Pancreas (tissue), 10 donors: Measurements from ENCODE around the gene OSBPL3. TPM values are rescaled to one million over a fixed set of nuclear protein-coding genes. Genes with fewer than 3 reads are reported as not detected.
A peak's percentile ranks its signal among the peaks of the same experiment; 100 is the strongest.

Source experiments
- ATAC-seq, 4 donors: fragments of 200-7000 bp; cut with Tn5 transposase; one replicate each; pipeline versions ENCODE4 v1.8.0 to v1.9.1; 2020; ENCODE audit warnings: mild to moderate bottlenecking in 4 of 4, moderate library complexity in 4 of 4
- DNase-seq, 6 donors: peaks; one replicate each; pipeline ENCODE4 v3.0.0-alpha.2; 2020
- FAIRE-seq: peaks from 2 replicates; lab custom pipeline; 2012; peaks lifted over from hg19 to GRCh38; lab: Jason Lieb, UNC
- H3K27ac ChIP-seq, 4 donors: fragments of 200-600 bp; sonication (generic); 1 replicate in 3 of 4; 2 replicates in 1 of 4; pipeline versions ENCODE4 v1.5.0 to v1.8.0; 2020
- H3K27me3 ChIP-seq, 4 donors: fragments of 200-600 bp; one replicate each; pipeline ENCODE4 v1.8.0; 2021
- H3K36me3 ChIP-seq, 3 donors: fragments of 200-600 bp; sonication (generic) in 1 of 3; one replicate each; pipeline versions ENCODE4 v1.5.0 to v1.8.0; 2020 to 2021
- H3K4me1 ChIP-seq, 3 donors: fragments of 200-600 bp; one replicate each; pipeline ENCODE4 v1.8.0; 2021
- H3K4me3 ChIP-seq, 4 donors: fragments of 200-600 bp; sonication (generic) in 2 of 4; one replicate each; pipeline versions ENCODE4 v1.5.0 to v1.8.0; 2020 to 2021
- H3K9me3 ChIP-seq, 4 donors: fragments of 200-600 bp; one replicate each; pipeline ENCODE4 v1.8.0; 2021
- CTCF ChIP-seq, 4 donors: fragments of 200-600 bp; sonication (generic) in 3 of 4; IDR thresholded peaks; one replicate each; pipeline versions ENCODE4 v1.5.0 to v1.8.0; 2021; ENCODE audit warnings: antibody characterized with exemption in 4 of 4
- WGBS, 2 donors: extraction: QIAGEN DNeasy Blood & Tissue Kit; methylation state at CpG; one replicate each; pipeline ENCODE4 v1.1.7; 2013; 5-methylcytosine and 5-hydroxymethylcytosine counted together
- intact Hi-C, 3 donors: fragments of 100-400 bp; cut with DNase I; formaldehyde crosslinking; loops; one replicate each; pipeline versions ENCODE4 v1.11.1 to v1.14.2; 2022
- polyA plus RNA-seq, 2 donors: library from polyadenylated mRNA; stranded (reverse); fragments of 200-250 nt; gene quantifications; one replicate each; pipeline ENCODE4 v1.2.3, GENCODE V29; 2013
- total RNA-seq, 6 donors: library from RNA; stranded (reverse); fragmentation: NEBNext Ultra II Directional in 4 of 6; extraction: Animal tissue kit (Norgen Biotek cat#: 25700) in 4 of 6; gene quantifications; one replicate each; pipeline versions ENCODE4 v1.2.1 to v1.2.4, GENCODE V29; 2021 to 2023
- donor health status: healthy with polysubstance abuse.
- donor health status: DM: no; HTN: no; CAD: no; lungs with moderate emphysema.
- donor health status: DM: no; HTN: no; CAD: no.
- donor health status: control.
- donor health status: control.
- donor health status: Bipolar disorder and iron deficiency.
- donor health status: DM: yes; HTN: yes; CAD: no.
- donor health status: DM: no; HTN: no; CAD: no.
- donor health status: DM: no; HTN: no; CAD: no.
- donor health status: DM: yes; HTN: yes; CAD: no.

The OSBPL3 gene
- total and polyA plus RNA-seq, 8 donors: 1.5 to 9.5 (median 3.9) TPM

- Histone ChIP-seq H3K27ac (peak overlapping the region in 2 of 4 donors; percentile 42 to 51), H3K27me3 (no peaks in the 10 kb centered on the region), H3K9me3 (no peaks in the 10 kb centered on the region), H3K4me3 (peak overlapping the region; percentile 63 to 78 (median 68)), H3K36me3 (no peaks in the 10 kb centered on the region), H3K4me1 (peaks cover 0 to 4% (median 0%) of the 10 kb centered on the region in 3 donors)
- ATAC-seq (peak; percentile 55 to 60 (median 56)), DNase-seq (peak in 4 of 6 donors; percentile 11 to 59 (median 24)), FAIRE-seq (no peak)
- 11 to 12% methylated on average over 46 to 54 of the region's 54 CpGs for WGBS, 2 donors
- no peak for TF ChIP-seq CTCF (IDR thresholded peaks at IDR 0.05)
- intact Hi-C loops: no loop called here
Measured at GRCh38 chr7:24756545-24757352, 223.2 kb downstream of the OSBPL3 start.

GRCh38 chr7:24755541-24756407, 224.2 kb downstream of the OSBPL3 start:
- H3K9me3 ChIP-seq: no peaks in the 10 kb centered on the region
- TF ChIP-seq CTCF (IDR thresholded peaks at IDR 0.05): no peak
- intact Hi-C loops: no loop called here
- no peak for DNase-seq
- no peak overlapping the region for H3K27ac ChIP-seq
- peaks cover 0 to 4% (median 0%) of the 10 kb centered on the region in 3 donors for H3K4me1 ChIP-seq
- no peak for ATAC-seq
- H3K4me3 ChIP-seq: no peak overlapping the region
- WGBS, 2 donors: 85 to 89% methylated on average over 12 of the region's 12 CpGs
- no peak for FAIRE-seq
- H3K27me3 ChIP-seq: no peaks in the 10 kb centered on the region
- no peaks in the 10 kb centered on the region for H3K36me3 ChIP-seq

GRCh38 chr7:24754906-24755506, 225.0 kb downstream of the OSBPL3 start:
- intact Hi-C loops: no loop called here
- Histone ChIP-seq H3K27ac (no peak overlapping the region), H3K9me3 (no peaks in the 10 kb centered on the region), H3K4me3 (no peak overlapping the region), H3K27me3 (no peaks in the 10 kb centered on the region), H3K36me3 (no peaks in the 10 kb centered on the region), H3K4me1 (peaks cover 0 to 4% (median 0%) of the 10 kb centered on the region in 3 donors)
- WGBS, 2 donors: 83 to 89% methylated on average over 3 of the region's 3 CpGs
- TF ChIP-seq CTCF (IDR thresholded peaks at IDR 0.05): no peak
- no peak for DNase-seq
- FAIRE-seq: no peak
- ATAC-seq: no peak

- DNase-seq: no peak
- ATAC-seq: no peak
- no peak for FAIRE-seq
- intact Hi-C loops: no loop called here
- H3K4me1 ChIP-seq: no peaks in the 10 kb centered on the region
- H3K27me3 ChIP-seq: no peaks in the 10 kb centered on the region
- H3K9me3 ChIP-seq: no peaks in the 10 kb centered on the region
- TF ChIP-seq CTCF (IDR thresholded peaks at IDR 0.05): no peak
- no peak overlapping the region for H3K4me3 ChIP-seq
- H3K36me3 ChIP-seq: no peaks in the 10 kb centered on the region
- no peak overlapping the region for H3K27ac ChIP-seq
- WGBS, 2 donors: 71 to 86% methylated on average over 3 of the region's 3 CpGs
Measured at GRCh38 chr7:24752073-24752800, 227.7 kb downstream of the OSBPL3 start.
